CD4-positive, alpha-beta T cell (primary cell): ENCODE measurements around the gene SEMA5A. TPM values are rescaled to one million over a fixed set of nuclear protein-coding genes. Genes with fewer than 3 reads are reported as not detected.

Source experiments
- ATAC-seq: fragments of 200-7000 bp; cut with Tn5 transposase; one replicate; pipeline ENCODE4 v1.10.0; 2022; ENCODE audit warnings: mild to moderate bottlenecking; ENCODE audit not compliant: poor library complexity
- CTCF ChIA-PET: fragments of 350-600 bp; sonication (Branson Sonifier 250); formaldehyde crosslinking; loops from one replicate; lab custom pipeline; 2021; ENCODE audit warnings: antibody characterized with exemption, inconsistent platforms; lab: Charles Lee
- POLR2A ChIA-PET: fragments of 350-600 bp; sonication (Branson Sonifier 250); formaldehyde crosslinking; loops from one replicate; lab custom pipeline; 2021; ENCODE audit warnings: antibody characterized with exemption, inconsistent platforms; lab: Charles Lee
- DNase-seq, 14 experiments: peaks; one replicate each; pipeline ENCODE4 v3.0.0-alpha.2; 2013 to 2020; ENCODE audit warnings: mixed read lengths in 2 of 14
- H3K27ac ChIP-seq, 2 donors: one replicate each; pipeline versions ENCODE4 v1.5.1 to v1.7.0; 2013; ENCODE audit warnings: low read length in 2 of 2, low read depth in 1 of 2, mild to moderate bottlenecking in 1 of 2
- H3K27me3 ChIP-seq, 2 experiments: 1 replicate in 1 of 2; 2 replicates in 1 of 2; pipeline versions ENCODE4 v1.6.1 to v1.7.0; 2013; ENCODE audit warnings: low read length in 2 of 2, control low read depth in 1 of 2, mild to moderate bottlenecking in 1 of 2, moderate library complexity in 1 of 2; ENCODE audit not compliant: insufficient read depth in 2 of 2, control insufficient read depth in 1 of 2
- H3K36me3 ChIP-seq: one replicate; pipeline ENCODE4 v1.6.1; 2013; ENCODE audit warnings: low read length, control low read depth; ENCODE audit not compliant: insufficient read depth
- H3K4me1 ChIP-seq: one replicate; pipeline ENCODE4 v1.6.1; 2013; ENCODE audit warnings: low read length, control low read depth; ENCODE audit not compliant: insufficient read depth
- H3K4me3 ChIP-seq: one replicate; pipeline ENCODE4 v1.5.1; 2013; ENCODE audit warnings: mild to moderate bottlenecking, low read length, moderate library complexity
- H3K9me3 ChIP-seq, 2 experiments: 1 replicate in 1 of 2; 2 replicates in 1 of 2; pipeline versions ENCODE4 v1.6.1 to v1.7.0; 2013; ENCODE audit warnings: low read length in 2 of 2, mild to moderate bottlenecking in 2 of 2, control low read depth in 1 of 2, moderate library complexity in 1 of 2; ENCODE audit not compliant: control insufficient read depth in 1 of 2, insufficient read depth in 1 of 2
- H3K27ac Mint-ChIP-seq: one replicate; pipeline ENCODE4 v1.8.0; 2020; ENCODE audit warnings: mixed read lengths
- H3K27me3 Mint-ChIP-seq: one replicate; pipeline ENCODE4 v1.8.0; 2021; ENCODE audit warnings: mixed read lengths
- H3K36me3 Mint-ChIP-seq: one replicate; pipeline ENCODE4 v1.8.0; 2021; ENCODE audit warnings: low read depth, mixed read lengths
- H3K4me1 Mint-ChIP-seq: one replicate; pipeline ENCODE4 v1.8.0; 2021; ENCODE audit warnings: low read depth, mixed read lengths
- H3K4me3 Mint-ChIP-seq: one replicate; pipeline ENCODE4 v1.8.0; 2020; ENCODE audit warnings: mild to moderate bottlenecking, mixed read lengths
- H3K9me3 Mint-ChIP-seq: one replicate; pipeline ENCODE4 v1.8.0; 2020; ENCODE audit warnings: mixed read lengths
- intact Hi-C, 2 experiments: fragments of 100-400 bp; cut with DNase I in 1 of 2; cut with micrococcal nuclease in 1 of 2; formaldehyde crosslinking; loops; one replicate each; pipeline versions ENCODE4 v1.15.1 to v1.9.0; 2023 to 2025; cut with DNase I, micrococcal nuclease
- total RNA-seq, 174 experiments: library from RNA in 2 of 174; stranded (reverse) in 2 of 174; gene quantifications; one replicate each; pipeline ENCODE4 v1.2.3 and lab custom pipeline; 2021 to 2026
- TF ChIP-seq, protein P1 (sequence below): fragments of 200-600 bp; IDR thresholded peaks from one replicate; pipeline ENCODE4 v1.8.0; 2022; ENCODE audit warnings: antibody characterized with exemption, mild to moderate bottlenecking

SEMA5A gene
- total RNA-seq, 2 experiments from 2014 or later = 2.0 to 2.9 TPM

DNA sequence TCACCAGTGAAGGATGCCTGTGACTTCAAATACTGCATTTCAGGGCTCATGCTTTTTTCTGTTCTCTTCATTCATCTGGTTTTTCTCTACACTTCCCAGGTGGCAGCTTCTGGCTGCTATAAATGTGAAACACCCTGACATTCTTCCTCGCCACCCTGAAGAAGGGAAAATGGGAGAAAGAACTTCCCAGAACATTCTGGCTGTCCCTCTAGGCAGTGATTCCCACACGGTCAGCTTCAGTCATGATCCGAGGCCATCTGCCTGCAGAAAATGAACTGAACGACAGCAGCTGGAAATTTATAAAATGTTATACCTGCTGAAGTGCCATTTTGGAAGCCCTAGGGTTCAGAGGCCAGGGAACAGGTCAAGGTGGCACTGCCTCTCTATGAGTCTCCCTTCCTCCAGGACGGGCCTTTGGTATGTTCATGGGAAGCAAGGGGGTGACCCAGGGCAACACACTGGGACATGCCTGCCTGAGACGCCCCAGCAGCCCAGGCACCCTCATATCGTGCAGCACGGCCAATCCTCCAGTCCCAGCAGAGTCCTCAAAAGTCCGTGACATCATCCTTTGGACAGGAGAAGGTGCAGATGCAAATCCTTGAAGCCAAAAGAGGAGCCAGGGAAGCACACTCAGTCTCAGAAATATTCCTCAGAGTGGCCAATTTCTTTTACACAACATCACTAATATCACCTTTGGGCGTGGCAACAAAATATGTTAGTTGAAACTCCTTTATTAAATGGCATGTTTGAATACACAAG is 107.1 kb downstream of the SEMA5A start:
- intact Hi-C loops = no loop called here
- H3K36me3 Mint-ChIP-seq = no peaks in the 10 kb centered on the region
- Histone ChIP-seq H3K27me3 (no peaks in the 10 kb centered on the region), H3K4me1 (no peaks in the 10 kb centered on the region), H3K27ac (no peak overlapping the region), H3K36me3 (no peaks in the 10 kb centered on the region), H3K4me3 (no peak overlapping the region), H3K9me3 (peaks cover 0 to 16% of the 10 kb centered on the region in 2 experiments)
- H3K4me3 Mint-ChIP-seq = no peak overlapping the region
- DNase-seq = no peak
- H3K9me3 Mint-ChIP-seq = peaks cover 5% of the 10 kb centered on the region
- H3K27me3 Mint-ChIP-seq = no peaks in the 10 kb centered on the region
- TF ChIP-seq, protein P1, sequence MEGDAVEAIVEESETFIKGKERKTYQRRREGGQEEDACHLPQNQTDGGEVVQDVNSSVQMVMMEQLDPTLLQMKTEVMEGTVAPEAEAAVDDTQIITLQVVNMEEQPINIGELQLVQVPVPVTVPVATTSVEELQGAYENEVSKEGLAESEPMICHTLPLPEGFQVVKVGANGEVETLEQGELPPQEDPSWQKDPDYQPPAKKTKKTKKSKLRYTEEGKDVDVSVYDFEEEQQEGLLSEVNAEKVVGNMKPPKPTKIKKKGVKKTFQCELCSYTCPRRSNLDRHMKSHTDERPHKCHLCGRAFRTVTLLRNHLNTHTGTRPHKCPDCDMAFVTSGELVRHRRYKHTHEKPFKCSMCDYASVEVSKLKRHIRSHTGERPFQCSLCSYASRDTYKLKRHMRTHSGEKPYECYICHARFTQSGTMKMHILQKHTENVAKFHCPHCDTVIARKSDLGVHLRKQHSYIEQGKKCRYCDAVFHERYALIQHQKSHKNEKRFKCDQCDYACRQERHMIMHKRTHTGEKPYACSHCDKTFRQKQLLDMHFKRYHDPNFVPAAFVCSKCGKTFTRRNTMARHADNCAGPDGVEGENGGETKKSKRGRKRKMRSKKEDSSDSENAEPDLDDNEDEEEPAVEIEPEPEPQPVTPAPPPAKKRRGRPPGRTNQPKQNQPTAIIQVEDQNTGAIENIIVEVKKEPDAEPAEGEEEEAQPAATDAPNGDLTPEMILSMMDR = no peak
- ATAC-seq = no peak
- ChIA-PET CTCF (no interaction called here), POLR2A (no interaction called here)
- no peak overlapping the region for H3K27ac Mint-ChIP-seq
- no peaks in the 10 kb centered on the region for H3K4me1 Mint-ChIP-seq

GRCh38 chr5:9437741-9438240 is 108.1 kb downstream of the SEMA5A start:
- Mint-ChIP-seq H3K36me3 (no peaks in the 10 kb centered on the region), H3K4me3 (no peak overlapping the region), H3K27ac (no peak overlapping the region), H3K27me3 (no peaks in the 10 kb centered on the region), H3K9me3 (peaks cover 5% of the 10 kb centered on the region), H3K4me1 (no peaks in the 10 kb centered on the region)
- TF ChIP-seq, protein P1 = no peak
- Histone ChIP-seq H3K27ac (no peak overlapping the region), H3K36me3 (no peaks in the 10 kb centered on the region), H3K27me3 (no peaks in the 10 kb centered on the region), H3K9me3 (peaks cover 0 to 12% of the 10 kb centered on the region in 2 experiments), H3K4me1 (no peaks in the 10 kb centered on the region), H3K4me3 (no peak overlapping the region)
- ChIA-PET CTCF (no interaction called here), POLR2A (no interaction called here)
- DNase-seq = peak in 2 of 14 experiments; percentile 12 to 14
- intact Hi-C loops = no loop called here
- no peak for ATAC-seq

DNA sequence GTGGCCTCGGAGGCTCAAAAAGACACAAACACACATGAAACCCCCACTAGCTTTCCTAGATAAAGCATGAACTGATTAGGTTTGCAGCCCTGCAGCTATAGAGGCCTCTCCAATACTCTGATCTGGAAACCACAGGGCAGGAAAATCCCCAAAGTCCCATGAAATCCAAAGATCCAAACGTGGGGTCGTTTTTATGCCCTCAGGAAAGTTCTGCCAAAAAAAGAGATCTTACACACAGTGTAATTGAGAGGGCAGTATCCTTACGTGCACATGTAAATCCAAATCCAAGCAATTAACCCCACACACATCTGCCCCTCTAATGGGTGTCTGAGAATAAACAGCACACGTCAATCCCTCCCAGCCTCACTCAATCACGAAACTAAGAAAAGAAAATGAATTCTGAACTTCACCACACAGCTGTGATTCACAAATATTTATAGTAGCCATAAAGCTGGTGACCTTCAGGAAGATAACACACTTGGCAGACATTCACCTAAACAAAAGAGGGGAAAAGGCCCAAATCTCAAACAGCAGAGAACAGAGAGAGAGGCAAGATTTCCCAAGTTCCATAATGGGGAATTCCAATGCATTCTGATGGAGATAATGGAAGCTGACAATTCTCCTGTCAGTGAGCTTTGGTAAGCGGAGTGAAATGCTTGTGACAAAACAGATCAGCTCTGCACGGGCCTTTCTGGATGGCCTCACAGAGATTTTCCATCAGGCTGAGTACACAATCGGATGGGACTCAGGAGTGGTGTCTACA is 114.2 kb downstream of the SEMA5A start:
- intact Hi-C loops = no loop called here
- Mint-ChIP-seq H3K4me3 (no peak overlapping the region), H3K9me3 (peaks cover 3% of the 10 kb centered on the region), H3K27ac (no peak overlapping the region), H3K36me3 (no peaks in the 10 kb centered on the region), H3K27me3 (no peaks in the 10 kb centered on the region), H3K4me1 (no peaks in the 10 kb centered on the region)
- peaks cover 0 to 3% of the 10 kb centered on the region in 2 experiments for H3K9me3 ChIP-seq
- POLR2A ChIA-PET = no interaction called here
- ATAC-seq (no peak), DNase-seq (no peak)
- TF ChIP-seq, protein P1 = no peak
- no peaks in the 10 kb centered on the region for H3K27me3 ChIP-seq
- no peak overlapping the region for H3K4me3 ChIP-seq
- H3K27ac ChIP-seq = no peak overlapping the region
- CTCF ChIA-PET = no interaction called here
- no peaks in the 10 kb centered on the region for H3K4me1 ChIP-seq
- H3K36me3 ChIP-seq = no peaks in the 10 kb centered on the region
